NCI-H748 (cell line): ENCODE measurements around the gene CCDC3.

Source experiments
- DNase-seq: peaks from one replicate; lab custom pipeline; 2025; ENCODE audit not compliant: unreplicated experiment; lab: John Stamatoyannopoulos, UW

CCDC3 gene

DNA sequence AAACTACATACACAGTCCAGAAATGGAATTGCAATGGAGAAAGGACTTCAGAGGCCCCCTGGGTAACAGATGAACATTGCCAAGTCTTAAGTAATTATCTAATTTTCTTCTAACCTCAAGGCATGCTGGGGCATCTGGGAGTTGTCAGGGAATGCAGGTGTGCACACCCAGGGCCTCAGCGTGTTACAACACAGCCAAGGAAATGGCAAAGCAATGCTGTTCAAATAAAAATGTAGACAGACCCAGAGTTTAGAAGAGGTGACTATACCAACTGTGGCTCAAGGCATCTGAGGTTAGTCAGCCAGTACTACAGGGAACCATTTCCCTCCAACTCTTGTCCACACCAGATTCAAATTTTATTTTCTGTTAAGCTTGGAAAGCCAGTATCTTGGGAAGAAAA lies 73.6 kb downstream of the CCDC3 start:
- no peak for DNase-seq

DNA sequence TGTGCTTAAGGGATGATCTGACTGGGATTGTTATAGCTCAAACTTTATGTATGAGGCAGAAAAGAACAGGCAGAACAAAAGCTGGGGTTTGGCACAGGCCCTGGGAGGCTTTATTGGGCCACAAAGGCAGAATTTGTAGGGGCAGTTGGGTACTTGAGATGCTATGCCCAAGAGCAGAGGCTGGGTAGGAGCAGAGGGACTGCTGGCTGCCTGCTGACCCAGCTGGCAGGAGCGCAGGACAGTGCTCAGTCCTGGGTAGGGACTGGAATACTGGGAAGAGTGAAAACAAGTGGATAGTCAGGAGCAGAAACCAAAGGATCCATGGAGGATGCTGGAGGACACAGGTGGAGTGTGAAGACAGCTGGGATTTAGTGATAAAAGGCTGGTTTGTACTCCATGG lies 75.7 kb downstream of the CCDC3 start:
- DNase-seq = no peak

DNA sequence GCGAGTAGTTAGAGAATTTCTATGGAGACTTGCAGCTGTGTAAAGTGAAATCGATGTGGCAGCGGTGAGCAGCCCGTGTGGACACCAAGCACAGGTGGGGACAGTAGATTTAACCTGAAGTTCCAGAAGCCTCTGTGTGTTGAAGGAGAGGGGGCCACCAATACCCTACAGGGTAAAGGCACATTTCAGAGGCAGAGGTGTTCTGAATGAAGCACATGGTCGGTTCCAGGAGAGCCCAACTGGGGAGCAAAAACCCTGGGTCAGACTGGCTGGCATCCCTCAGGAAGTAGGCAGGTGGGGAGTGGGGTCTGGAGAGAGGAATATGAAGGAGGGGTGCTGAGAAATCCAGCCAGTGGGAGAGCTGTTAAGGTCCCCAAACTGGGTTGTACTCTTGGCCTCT lies 76.6 kb downstream of the CCDC3 start:
- DNase-seq = no peak

DNA sequence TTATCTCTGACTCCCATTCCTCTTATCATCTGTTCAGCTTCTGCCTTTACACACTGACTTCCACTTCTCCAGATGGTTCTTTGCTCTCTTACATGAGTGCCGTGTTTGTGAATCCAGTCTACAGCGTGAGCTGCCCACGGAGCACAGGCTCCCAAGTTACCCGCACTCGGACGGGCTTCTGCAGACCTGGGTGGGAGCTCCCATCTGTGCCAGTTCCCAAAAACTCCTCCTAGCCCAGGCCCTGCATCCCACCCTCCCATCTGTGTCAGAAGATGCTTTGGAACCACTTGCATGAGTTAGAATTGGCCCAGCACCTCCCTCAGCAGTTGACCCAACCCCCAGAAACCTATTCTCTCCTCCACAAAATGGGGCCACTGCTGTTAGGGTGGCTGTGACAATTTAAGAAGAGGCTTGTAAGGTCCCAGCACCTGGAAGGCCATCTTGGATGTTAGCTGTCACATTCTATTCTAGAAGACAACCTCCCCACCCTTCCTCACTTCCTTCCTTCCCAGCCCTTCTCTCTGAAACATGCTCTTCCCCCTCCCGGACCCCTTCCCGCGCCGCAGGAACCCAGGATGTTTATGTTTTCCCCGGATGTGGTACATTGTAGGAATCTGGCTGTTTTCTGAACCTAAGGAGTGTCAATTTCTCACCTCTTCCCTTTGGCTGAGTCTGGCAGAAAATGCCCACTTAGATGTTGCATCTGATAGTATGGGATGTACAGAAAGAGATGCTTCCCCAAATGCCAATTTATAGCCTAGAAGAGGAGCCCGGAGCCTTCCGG lies 79.2 kb downstream of the CCDC3 start:
- DNase-seq = no peak

DNA sequence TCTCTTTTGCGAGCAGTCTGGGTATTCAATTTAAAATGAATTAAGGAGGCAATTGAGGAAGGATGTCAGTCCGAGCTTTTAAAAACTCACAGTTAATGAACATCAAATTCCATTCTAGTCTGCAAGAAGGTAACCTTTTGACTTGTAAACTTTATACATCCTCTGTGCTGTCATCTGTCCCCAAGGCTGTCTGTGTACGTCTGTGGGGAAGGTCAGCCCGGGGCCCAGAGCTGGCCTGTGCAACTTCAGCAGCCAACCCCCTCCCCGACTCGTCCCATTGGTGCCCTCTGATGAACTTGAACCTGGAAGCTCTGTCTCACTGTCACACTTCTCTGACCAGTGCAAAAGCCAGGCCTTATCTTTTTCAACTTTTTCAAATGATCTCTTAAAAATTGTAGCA lies 80.3 kb downstream of the CCDC3 start:
- no peak for DNase-seq

DNA sequence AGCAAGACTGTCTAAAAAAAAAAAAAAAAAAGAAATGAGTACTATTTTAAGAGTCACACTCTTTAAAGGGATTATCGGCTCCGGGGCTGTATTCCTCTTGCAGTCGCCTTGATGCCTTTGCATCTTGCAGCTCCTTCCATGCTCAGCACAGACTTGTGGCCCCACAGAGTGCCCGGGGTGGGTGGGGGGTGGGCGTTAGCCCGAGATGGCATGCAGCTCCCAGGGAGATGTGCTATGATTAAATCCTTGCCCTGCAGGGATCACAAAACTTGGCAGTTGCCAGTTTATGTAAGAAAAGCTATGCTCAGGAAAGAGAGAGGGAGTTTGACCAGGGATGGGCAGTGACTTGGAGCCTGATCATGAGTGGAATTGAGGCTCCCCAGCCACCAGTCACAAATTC lies 81.9 kb downstream of the CCDC3 start:
- no peak for DNase-seq

DNA sequence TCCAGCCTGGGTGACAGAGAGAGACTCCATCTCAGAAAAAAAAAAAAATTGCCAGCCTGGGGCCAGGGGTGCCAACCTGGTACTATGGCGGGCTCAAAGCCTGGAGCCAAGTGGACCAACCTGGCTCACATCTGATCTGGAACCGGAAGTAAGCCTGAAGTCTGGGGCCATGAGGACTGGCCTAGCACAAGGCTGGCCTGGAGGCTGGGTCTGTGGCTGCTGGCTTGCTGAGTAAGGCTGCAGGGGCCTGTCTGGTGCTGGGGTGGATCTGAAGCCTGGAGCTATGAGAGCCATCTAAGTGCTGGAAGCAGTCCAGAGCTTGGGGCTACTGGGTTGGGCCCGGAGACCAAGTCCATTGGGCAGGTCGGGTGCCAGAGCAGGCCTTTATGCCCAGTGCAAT lies 84.9 kb downstream of the CCDC3 start:
- DNase-seq = no peak

DNA sequence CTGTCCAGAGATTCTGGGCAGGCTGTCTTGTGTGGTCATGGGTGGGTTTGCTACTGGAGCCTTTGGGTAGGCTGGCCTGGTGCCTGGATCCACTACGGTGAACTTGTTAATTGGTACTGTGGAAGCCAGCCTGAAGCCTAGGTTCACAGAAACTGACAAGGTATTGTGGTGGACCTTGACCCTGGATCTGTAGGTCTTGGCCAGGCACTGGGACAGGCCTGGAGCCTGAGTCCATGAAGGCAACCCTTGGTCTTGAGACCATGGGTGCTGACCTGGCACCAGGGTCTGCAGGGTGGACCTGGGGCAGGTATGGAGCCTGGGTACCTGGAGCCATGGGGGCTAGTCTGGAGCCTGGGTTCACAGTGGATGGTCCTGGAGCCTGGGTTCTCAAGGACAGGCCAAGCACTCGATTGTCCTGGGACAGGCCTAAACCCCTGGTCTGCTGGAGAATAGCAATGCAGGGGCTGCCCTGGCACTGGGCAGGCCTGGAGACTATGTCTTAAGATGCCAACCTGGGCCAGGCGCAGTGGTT lies 85.8 kb downstream of the CCDC3 start:
- DNase-seq = no peak

DNA sequence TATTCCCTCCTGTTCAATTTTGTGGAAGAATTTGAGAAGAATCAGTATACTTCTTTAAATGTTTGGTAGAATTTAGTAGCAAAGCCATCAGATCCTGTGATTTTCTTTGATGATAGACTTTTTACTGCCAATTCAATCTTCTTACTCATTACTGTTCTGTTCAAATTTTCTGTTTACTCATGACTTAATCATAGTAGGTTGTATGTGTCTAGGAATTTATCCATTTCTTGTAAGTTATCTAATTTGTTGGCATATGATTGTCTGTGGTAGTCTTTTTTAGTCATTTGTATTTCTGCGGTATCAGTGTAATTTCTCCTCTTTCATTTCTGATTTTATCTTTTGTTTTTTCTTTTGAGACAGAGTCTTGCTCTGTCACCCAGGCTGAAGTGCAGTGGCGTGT lies 87.4 kb downstream of the CCDC3 start:
- DNase-seq = no peak

DNA sequence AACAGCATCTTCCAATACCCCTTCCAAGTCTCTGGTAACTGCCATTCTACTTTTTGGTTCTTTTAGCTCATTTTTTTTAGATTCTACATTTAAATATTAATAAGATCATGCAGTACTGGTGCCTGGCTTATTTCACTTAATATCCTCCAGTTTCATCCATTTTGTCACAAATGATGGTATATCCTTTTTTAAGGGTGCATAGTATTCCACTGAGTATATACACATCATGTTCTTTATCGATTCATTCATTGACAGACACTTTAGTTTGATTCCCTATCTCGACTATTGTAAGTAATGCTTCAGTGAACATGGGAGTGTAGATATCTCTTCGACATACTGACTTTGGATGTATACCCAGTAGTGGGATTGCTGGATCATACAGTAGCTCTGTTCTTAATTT lies 89.7 kb downstream of the CCDC3 start:
- no peak for DNase-seq

DNA sequence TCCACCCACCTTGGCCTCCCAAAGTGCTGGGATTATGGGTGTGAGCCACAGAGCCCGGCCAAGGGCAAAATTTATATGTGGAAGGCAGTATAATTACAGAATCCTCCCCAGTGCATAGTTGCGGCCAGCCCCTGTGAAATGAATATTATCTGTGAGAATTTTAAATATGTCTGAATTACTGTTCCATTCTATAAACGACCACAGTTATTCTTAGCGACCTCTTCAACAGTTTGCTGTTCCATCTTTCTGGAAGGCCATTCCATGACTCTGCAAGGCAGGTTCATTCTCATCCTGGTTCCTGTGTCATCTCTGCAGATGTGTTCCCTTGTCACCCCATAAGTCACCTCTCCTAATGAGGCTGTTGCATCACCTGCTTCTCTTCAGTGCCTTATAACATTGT lies 90.7 kb downstream of the CCDC3 start:
- no peak for DNase-seq

DNA sequence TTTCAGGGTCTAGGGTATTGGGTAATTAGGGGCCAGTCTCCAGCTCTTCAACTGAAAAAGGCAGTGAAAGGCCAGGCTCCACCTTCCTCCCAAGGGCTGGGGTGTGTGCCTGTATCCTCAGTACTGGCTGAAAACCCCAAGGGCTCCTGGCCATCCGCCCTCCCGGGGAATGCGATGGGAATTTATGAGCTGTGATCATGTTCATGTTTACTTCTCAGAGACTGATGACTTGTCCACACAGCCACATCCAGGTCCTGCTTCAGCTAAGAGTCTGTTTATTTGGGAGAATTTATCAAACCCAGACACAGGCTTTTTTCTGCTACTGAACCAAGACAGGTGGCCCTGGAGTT lies 91.7 kb downstream of the CCDC3 start:
- DNase-seq = no peak

DNA sequence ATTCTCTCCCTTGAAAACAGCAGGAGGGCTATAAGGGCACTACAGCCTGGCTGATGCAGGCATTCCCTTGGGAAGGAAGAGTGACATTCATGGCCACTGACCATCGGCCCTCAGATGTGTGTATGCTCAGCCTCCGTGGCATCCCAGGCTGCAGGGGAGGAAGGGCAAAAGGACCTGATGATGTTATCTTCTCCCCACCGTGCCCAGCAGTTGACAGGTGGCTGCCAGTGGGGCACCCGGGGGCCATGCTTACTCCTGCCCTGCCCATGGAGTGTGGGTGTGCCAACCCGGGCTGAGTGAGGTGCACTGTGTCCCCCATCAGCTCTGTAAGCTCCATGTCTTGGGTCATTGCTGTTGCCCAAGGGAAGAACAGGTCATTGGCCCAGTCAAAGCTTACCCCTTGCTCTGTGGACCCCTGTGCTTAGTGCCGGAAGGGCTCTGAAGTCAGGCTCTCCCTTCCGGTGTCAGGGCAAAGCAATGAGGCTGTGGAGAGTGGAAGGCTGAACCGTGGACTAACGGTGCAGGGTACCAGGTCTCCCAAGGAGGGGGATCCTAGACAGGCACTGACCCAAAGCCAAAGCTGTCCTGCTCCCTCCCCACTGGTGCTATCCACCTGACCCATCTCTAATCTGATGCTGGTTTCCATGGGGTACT lies 92.2 kb downstream of the CCDC3 start:
- no peak for DNase-seq

DNA sequence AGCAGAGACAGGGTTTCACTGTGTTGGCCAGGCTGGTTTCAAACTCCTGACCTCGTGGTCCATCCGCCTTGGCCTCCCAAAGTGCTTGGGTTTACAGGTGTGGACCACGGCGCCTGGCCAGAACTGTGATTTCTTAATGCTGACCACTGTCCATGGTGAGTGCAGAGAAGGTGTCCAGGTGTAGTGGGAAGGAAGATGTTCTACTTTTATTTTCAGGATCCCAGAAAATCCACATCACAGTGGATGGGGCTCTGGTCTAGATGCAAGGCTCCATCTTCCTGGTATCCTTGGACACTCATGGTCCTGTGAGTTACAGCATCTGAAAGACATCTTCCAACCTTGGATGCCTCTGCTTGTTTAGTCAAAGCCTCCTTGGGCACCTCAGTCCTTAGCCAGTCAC lies 92.7 kb downstream of the CCDC3 start:
- DNase-seq = no peak

DNA sequence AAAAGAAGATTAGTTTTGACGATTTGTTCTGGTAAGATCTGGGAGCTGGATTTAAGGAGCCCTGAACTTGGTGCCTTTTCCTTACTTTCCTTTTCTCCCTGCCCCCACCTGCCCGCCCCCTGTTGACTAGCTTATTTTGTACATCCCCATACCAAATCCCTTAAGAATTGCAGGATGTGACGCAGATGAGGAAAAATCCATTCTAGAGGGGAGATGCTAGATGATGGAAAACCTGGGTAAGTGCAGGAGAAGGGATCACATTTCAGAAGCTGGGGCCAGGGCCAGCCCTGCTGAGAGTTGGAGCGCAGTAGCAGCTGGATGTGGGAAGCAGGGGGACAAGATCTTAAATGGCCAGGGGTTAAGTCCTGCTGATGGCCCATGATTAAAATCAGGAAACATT lies 93.9 kb downstream of the CCDC3 start:
- DNase-seq = no peak

DNA sequence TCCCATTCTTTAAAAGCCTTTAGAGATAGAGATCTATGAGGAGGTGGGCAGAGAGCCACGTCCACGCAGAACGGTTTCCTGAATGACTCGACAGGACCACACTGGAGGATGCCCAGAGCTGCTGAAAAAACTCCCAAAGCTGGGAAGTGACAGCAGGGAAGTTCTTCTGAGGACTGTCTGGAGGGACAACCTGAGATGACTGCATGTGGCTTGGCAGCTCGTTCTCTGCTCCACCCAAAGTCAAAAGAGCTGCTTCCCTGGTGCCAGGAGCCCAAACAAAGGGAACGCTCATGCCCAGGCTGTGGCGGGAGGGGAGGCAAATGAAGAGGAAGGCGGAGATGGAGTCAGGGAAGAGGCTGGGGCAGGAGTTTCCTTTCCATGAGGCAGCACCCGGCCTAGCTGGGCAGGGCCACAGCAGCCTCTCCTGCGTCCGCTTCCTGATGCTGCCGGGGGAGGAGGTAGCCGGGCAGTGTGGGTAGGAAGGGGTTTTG lies 95.4 kb downstream of the CCDC3 start:
- DNase-seq = no peak

DNA sequence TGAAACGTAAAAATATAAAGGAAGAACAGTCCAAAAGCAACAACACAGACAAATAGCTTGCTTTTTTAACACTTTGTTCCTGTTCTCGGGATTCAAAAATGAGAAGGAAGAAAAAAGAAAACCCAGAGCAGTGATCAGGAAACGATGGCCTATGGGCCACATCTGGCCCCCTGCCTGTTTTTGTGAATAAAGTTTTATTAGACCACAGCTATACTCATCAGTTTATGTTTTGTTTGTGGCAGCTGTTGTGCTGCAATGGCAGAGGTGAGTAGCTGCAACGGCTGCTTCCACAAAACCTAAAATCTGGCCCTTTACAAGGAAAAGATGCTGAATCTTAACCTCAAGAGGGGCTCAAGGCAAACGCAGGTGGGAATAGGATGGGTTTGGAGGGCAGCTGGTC lies 96.4 kb downstream of the CCDC3 start:
- DNase-seq = no peak

DNA sequence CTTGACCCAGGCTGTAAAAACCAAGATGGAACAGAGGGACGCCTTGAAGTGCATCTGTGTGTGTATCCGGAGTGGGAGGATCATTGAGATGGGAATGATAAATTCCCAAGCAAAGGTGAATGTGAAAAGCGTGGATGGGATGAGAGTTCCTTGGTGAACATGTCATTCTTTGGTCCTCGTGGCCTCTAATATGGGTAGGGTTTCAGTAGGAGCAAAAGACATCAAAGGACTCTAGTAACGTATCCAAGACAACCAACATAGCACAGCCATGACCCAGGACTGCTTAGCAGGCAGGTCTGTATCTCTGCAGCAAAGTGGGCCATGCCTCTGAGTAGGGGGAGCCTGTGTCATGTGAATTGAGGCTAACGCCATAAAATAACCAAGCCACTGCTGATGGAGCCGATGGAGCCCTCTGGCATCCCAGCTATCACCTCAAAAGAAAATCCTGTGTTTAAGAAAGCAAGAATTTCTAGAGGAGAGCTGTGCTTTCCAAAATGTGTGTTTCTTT lies 98.6 kb downstream of the CCDC3 start:
- no peak for DNase-seq

DNA sequence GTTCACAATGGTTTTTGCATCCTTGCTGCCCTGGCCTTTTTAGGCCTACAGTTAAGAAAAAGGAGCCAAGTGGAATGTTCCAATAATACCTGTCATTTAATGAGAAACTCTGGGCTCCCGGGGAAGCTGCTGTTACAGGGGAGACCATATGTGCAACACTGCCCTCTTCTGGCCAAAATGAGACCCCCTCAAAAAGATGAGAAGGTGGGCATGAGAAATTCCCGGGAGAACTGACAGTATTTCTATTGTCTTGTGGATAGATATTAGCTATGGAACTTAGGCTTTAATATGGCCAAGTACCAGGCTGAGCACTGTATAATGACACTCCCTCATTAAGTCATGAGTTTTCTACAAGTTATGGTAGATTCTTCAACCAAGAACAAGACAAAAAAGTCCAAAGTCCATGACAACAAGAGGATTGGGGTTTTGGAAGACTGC lies 99.4 kb downstream of the CCDC3 start:
- peak; percentile 68 for DNase-seq

DNA sequence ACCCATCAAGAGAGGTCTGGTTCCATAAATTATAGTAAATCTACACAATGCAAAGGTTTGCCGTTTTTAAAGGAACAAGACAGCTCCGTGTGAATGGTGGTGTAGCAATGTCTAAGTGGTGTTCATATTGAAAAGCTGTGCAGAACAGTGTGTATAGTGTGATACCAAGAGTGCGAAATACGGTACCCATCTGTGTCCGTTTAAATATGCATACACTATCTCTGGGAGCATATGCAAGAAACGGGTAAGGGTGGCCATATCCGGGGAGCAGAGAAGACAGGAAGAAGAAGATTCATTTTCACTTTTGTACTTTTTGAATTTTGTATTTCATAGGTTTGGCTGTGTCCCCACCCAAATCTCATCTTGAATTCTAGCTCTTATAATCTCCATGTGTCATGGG lies 102.0 kb downstream of the CCDC3 start:
- DNase-seq = no peak

DNA sequence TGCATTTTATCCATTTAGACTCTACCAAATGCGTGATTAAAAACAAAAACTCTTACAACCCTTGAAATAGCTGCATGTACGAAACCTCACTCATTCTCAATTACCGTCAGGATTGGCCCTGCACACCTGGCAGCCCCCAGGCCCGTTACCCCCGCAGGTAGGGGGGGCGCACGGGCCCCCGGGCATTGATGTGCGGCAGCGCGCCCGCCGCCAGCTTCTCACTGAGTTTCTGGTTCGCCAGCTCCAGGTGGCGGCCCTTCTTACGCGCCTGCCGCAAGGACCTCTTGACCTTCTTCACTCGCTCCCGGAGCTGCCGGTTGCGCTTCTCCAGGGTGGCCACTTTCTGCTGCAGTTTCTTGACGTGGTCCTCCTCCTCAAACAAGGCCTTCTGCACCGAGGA lies 103.2 kb downstream of the CCDC3 start:
- no peak for DNase-seq

DNA sequence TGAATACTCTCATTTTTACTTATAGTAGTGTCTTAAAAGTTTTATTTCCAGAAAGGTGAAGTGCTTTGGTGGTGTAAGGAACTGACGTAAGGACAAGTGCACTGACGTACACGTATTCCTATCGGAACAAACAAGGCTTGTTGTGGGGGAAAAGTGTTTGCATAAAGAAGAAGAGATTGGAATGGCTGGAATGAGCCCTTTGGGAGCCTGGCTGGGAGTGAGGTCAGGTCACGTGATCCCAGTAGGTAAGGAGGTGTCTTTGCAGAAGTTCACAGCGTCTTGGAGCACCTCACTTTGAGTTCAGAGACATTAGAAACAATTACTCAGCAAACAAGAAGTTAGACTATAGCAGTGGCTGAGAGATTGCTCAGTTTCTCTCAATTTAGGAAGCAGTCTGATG lies 104.2 kb downstream of the CCDC3 start:
- DNase-seq = no peak
